ENCODE results near the gene NEDD4. TPM values are rescaled to one million over a fixed set of nuclear protein-coding genes. Genes with fewer than 3 reads are reported as not detected.
"Not testable (repeated sequence)": the region's sequence is repeated elsewhere in the genome, so short reads cannot be mapped to it uniquely, and the experiment has no call there.

The NEDD4 gene
- total and polyA plus RNA-seq, 5 donors, result 2.6 to 11.6 (median 8.8) TPM

GRCh38 chr15:56006371-56006770 lies 13.0 kb upstream of the NEDD4 start:
- H3K9me3 ChIP-seq (ENCODE audit: control insufficient read depth, low read length); H3K4me3 ChIP-seq (ENCODE audit: low read length); DNase-seq; ATAC-seq; H3K4me1 ChIP-seq (ENCODE audit: control insufficient read depth, insufficient read depth, low read length); intact Hi-C loops (cut with DNase I); H3K27me3 ChIP-seq (ENCODE audit: control insufficient read depth, insufficient read depth); H3K27ac ChIP-seq (ENCODE audit: low read length): not testable (repeated sequence)
- 65% methylated on average over 5 of the region's 5 CpGs for WGBS

- H3K9me3 ChIP-seq (ENCODE audit: control insufficient read depth, low read length); intact Hi-C loops (cut with DNase I); H3K27ac ChIP-seq (ENCODE audit: low read length); ATAC-seq; H3K4me3 ChIP-seq (ENCODE audit: low read length); H3K4me1 ChIP-seq (ENCODE audit: control insufficient read depth, insufficient read depth, low read length); DNase-seq; H3K27me3 ChIP-seq (ENCODE audit: control insufficient read depth, insufficient read depth): not testable (repeated sequence)
- WGBS, result 17% methylated on average over 1 of the region's 1 CpG
Observed at GRCh38 chr15:56004281-56004680, 10.9 kb upstream of the NEDD4 start.

GRCh38 chr15:56003777-56004176 lies 10.4 kb upstream of the NEDD4 start:
- H3K9me3 ChIP-seq (ENCODE audit: control insufficient read depth, low read length); H3K27me3 ChIP-seq (ENCODE audit: control insufficient read depth, insufficient read depth); H3K27ac ChIP-seq (ENCODE audit: low read length); H3K4me1 ChIP-seq (ENCODE audit: control insufficient read depth, insufficient read depth, low read length); DNase-seq; H3K4me3 ChIP-seq (ENCODE audit: low read length); intact Hi-C loops (cut with DNase I); ATAC-seq: not testable (repeated sequence)
- WGBS, result no CpG with 5 or more reads among the region's 1 CpG

DNA sequence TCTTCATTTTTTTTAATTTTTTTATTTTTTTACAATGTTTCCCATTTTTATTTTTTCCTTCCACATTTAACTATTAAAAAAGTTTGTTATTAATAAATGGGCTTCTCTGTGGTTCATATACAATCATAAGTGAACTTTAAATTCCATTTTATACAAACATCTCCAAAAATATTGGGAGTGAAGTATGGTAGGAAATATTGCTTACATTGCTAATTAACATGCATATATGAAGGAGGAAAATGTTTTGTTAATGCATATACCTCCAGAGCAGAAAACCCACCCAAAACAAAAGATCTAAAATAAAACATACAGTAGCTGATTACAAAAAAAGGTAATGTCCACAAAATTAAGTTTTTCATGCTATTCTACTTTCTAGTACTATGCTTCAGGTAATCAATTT lies 9.9 kb upstream of the NEDD4 start:
- H3K4me1 ChIP-seq (ENCODE audit: control insufficient read depth, insufficient read depth, low read length); H3K27me3 ChIP-seq (ENCODE audit: control insufficient read depth, insufficient read depth); ATAC-seq; H3K9me3 ChIP-seq (ENCODE audit: control insufficient read depth, low read length); intact Hi-C loops (cut with DNase I); H3K4me3 ChIP-seq (ENCODE audit: low read length); DNase-seq; H3K27ac ChIP-seq (ENCODE audit: low read length): not testable (repeated sequence)

GRCh38 chr15:56001471-56002078 lies 8.2 kb upstream of the NEDD4 start:
- ATAC-seq (no peak), DNase-seq (no peak)
- WGBS, result 85% methylated on average over 3 of the region's 3 CpGs
- Histone ChIP-seq H3K27me3 (ENCODE audit: control insufficient read depth, insufficient read depth) (no peaks in the 10 kb centered on the region), H3K4me3 (ENCODE audit: low read length) (no peak overlapping the region), H3K9me3 (ENCODE audit: control insufficient read depth, low read length) (no peaks in the 10 kb centered on the region), H3K4me1 (ENCODE audit: control insufficient read depth, insufficient read depth, low read length) (no peaks in the 10 kb centered on the region), H3K27ac (ENCODE audit: low read length) (no peak overlapping the region)
- intact Hi-C loops (cut with DNase I), result no loop called here

GRCh38 chr15:55999658-56000057 lies 6.2 kb upstream of the NEDD4 start:
- 83% methylated on average over 1 of the region's 1 CpG for WGBS
- Histone ChIP-seq H3K27ac (ENCODE audit: low read length) (no peak overlapping the region), H3K4me1 (ENCODE audit: control insufficient read depth, insufficient read depth, low read length) (no peaks in the 10 kb centered on the region), H3K9me3 (ENCODE audit: control insufficient read depth, low read length) (no peaks in the 10 kb centered on the region), H3K27me3 (ENCODE audit: control insufficient read depth, insufficient read depth) (no peaks in the 10 kb centered on the region), H3K4me3 (ENCODE audit: low read length) (no peak overlapping the region)
- DNase-seq, result no peak
- ATAC-seq, result no peak
- intact Hi-C loops (cut with DNase I), result no loop called here

DNA sequence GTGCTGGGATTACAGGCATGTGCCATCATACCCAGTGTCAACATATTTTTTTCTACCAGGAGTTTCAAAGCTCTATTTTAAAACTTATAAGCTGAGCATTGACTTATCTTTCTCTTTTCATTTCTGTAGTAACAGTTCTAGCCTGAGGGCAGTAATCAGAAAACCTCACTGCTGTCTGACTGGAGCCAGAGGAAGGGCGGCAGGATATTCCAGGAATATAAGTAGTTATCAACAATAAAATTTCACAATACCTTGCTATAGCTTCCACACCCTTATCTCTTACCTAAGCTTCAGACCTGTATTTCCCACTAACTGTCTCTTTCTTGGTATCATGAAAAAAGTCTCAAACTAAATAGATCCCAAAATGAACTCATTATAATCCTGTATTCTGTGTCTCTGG lies 5.1 kb upstream of the NEDD4 start:
- DNase-seq (no peak), ATAC-seq (no peak)
- Histone ChIP-seq H3K27me3 (ENCODE audit: control insufficient read depth, insufficient read depth) (no peaks in the 10 kb centered on the region), H3K4me3 (ENCODE audit: low read length) (no peak overlapping the region), H3K9me3 (ENCODE audit: control insufficient read depth, low read length) (no peaks in the 10 kb centered on the region), H3K4me1 (ENCODE audit: control insufficient read depth, insufficient read depth, low read length) (no peaks in the 10 kb centered on the region), H3K27ac (ENCODE audit: low read length) (no peak overlapping the region)
- intact Hi-C loops (cut with DNase I), result no loop called here
- 92% methylated on average over 1 of the region's 1 CpG for WGBS

GRCh38 chr15:55993804-55994560 lies 570 bp upstream of the NEDD4 start:
- ATAC-seq, result peak in 1 of 2 donors; percentile 8
- Histone ChIP-seq H3K4me1 (ENCODE audit: control insufficient read depth, insufficient read depth, low read length) (peaks cover 2% of the 10 kb centered on the region), H3K27me3 (ENCODE audit: control insufficient read depth, insufficient read depth) (no peaks in the 10 kb centered on the region), H3K27ac (ENCODE audit: low read length) (peak overlapping the region; percentile 93), H3K9me3 (ENCODE audit: control insufficient read depth, low read length) (no peaks in the 10 kb centered on the region), H3K4me3 (ENCODE audit: low read length) (peak overlapping the region; percentile 82)
- under 1% methylated on average over 41 of the region's 41 CpGs for WGBS
- intact Hi-C loops (cut with DNase I), result loop anchor here in 1 of 4 donors (5.0 kb wide), 1 partner anchor 253 kb away; no protein-coding TSS in a partner anchor
- no peak for DNase-seq

DNA sequence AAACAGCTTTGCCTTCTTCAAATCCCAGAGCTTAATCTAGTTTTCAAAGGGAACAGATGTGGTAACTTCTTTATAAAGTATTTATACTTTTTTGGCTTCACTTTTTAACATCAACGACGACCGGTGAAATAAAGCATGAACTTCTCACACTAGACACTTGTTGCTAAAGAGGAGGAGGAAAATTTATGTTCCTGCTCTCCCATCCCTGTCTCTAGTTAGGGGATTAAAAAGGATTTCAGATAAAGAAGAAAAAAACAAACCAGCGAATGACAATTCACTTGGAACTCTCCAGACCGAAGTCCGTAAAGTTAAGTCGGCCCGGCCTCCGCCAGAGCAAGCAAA lies 672 bp downstream of the NEDD4 start:
- Histone ChIP-seq H3K9me3 (ENCODE audit: control insufficient read depth, low read length) (no peaks in the 10 kb centered on the region), H3K4me3 (ENCODE audit: low read length) (peak overlapping the region; percentile 82), H3K27ac (ENCODE audit: low read length) (peak overlapping the region; percentile 94), H3K27me3 (ENCODE audit: control insufficient read depth, insufficient read depth) (no peaks in the 10 kb centered on the region), H3K4me1 (ENCODE audit: control insufficient read depth, insufficient read depth, low read length) (peaks cover 2% of the 10 kb centered on the region)
- intact Hi-C loops (cut with DNase I), result loop anchor here in 1 of 4 donors (5.0 kb wide), 1 partner anchor 255 kb away; no protein-coding TSS in a partner anchor
- ATAC-seq, result no peak
- no peak for DNase-seq
- under 1% methylated on average over 9 of the region's 9 CpGs for WGBS

GRCh38 chr15:55991802-55992768 lies 1.3 kb downstream of the NEDD4 start:
- Histone ChIP-seq H3K4me3 (ENCODE audit: low read length) (peak overlapping the region; percentile 82), H3K4me1 (ENCODE audit: control insufficient read depth, insufficient read depth, low read length) (peaks cover 2% of the 10 kb centered on the region), H3K27me3 (ENCODE audit: control insufficient read depth, insufficient read depth) (no peaks in the 10 kb centered on the region), H3K27ac (ENCODE audit: low read length) (no peak overlapping the region), H3K9me3 (ENCODE audit: control insufficient read depth, low read length) (no peaks in the 10 kb centered on the region)
- 38% methylated on average over 12 of the region's 12 CpGs for WGBS
- intact Hi-C loops (cut with DNase I), result loop anchor here in 1 of 4 donors (5.0 kb wide), 1 partner anchor 255 kb away; no protein-coding TSS in a partner anchor
- ATAC-seq, result no peak
- no peak for DNase-seq
